ENCODE results near the gene MMP24. TPM values are rescaled to one million over a fixed set of nuclear protein-coding genes. Genes with fewer than 3 reads are reported as not detected.

The MMP24 gene
- total and polyA plus RNA-seq, 4 donors, result 0.09 to 0.75 (median 0.42) TPM

DNA sequence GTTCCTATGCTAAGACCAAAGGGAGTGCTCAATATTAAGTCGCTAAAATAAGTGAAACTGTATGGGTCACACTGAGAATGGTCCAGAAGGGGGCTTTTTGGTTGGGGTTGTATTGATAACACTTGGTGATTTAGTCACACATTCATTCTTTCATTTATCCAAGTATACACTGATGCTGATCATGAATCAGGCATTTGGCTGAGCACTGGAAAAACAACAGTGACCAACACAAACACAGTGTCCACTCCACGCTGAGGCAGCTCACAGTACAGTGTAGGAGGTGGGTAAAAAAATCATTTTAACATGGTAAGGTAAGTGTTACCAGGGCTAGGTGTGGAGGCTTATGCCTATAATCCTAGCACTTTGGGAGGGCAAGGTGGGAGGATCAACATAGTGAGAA lies 74.9 kb downstream of the MMP24 start:
- 97% methylated on average over 2 of the region's 2 CpGs for WGBS
- Histone ChIP-seq H3K9me3 (ENCODE audit: control insufficient read depth in 4 of 4, low read length in 3 of 4) (no peaks in the 10 kb centered on the region), H3K4me3 (ENCODE audit: low read depth in 1 of 3, low read length in 3 of 3) (no peak overlapping the region), H3K36me3 (ENCODE audit: control insufficient read depth in 4 of 4, insufficient read depth in 3 of 4, low read depth in 1 of 4, low read length in 3 of 4) (peaks cover 0 to 6% (median 0%) of the 10 kb centered on the region in 4 donors), H3K9ac (ENCODE audit: low read depth in 1 of 2, low read length in 2 of 2) (no peak overlapping the region), H3K4me1 (ENCODE audit: control insufficient read depth in 4 of 4, insufficient read depth in 4 of 4, low read length in 3 of 4) (peaks cover 0 to 7% (median 2%) of the 10 kb centered on the region in 4 donors), H3K27me3 (ENCODE audit: control insufficient read depth in 4 of 4, insufficient read depth in 4 of 4, low read length in 3 of 4) (no peaks in the 10 kb centered on the region), H3K27ac (ENCODE audit: low read depth in 1 of 2, low read length in 2 of 2) (no peak overlapping the region)
- no peak for DNase-seq (ENCODE audit: low spot score)
- TF ChIP-seq, protein P1, sequence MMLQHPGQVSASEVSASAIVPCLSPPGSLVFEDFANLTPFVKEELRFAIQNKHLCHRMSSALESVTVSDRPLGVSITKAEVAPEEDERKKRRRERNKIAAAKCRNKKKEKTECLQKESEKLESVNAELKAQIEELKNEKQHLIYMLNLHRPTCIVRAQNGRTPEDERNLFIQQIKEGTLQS (IDR thresholded peaks at IDR 0.05), result no peak
- TF ChIP-seq HNF4G (IDR thresholded peaks at IDR 0.05) (no peak), FOXA1 (IDR thresholded peaks at IDR 0.05) (no peak), HNF4A (conservative IDR thresholded peaks at IDR 0.05) (no peak), RAD21 (IDR thresholded peaks at IDR 0.05) (no peak), YY1 (IDR thresholded peaks at IDR 0.05) (no peak), NR2F2 (IDR thresholded peaks at IDR 0.05) (no peak)
- TF ChIP-seq, protein P2, sequence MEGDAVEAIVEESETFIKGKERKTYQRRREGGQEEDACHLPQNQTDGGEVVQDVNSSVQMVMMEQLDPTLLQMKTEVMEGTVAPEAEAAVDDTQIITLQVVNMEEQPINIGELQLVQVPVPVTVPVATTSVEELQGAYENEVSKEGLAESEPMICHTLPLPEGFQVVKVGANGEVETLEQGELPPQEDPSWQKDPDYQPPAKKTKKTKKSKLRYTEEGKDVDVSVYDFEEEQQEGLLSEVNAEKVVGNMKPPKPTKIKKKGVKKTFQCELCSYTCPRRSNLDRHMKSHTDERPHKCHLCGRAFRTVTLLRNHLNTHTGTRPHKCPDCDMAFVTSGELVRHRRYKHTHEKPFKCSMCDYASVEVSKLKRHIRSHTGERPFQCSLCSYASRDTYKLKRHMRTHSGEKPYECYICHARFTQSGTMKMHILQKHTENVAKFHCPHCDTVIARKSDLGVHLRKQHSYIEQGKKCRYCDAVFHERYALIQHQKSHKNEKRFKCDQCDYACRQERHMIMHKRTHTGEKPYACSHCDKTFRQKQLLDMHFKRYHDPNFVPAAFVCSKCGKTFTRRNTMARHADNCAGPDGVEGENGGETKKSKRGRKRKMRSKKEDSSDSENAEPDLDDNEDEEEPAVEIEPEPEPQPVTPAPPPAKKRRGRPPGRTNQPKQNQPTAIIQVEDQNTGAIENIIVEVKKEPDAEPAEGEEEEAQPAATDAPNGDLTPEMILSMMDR (IDR thresholded peaks at IDR 0.05; ENCODE audit: low read depth, low read length, missing input control), result no peak
- TF ChIP-seq, protein P3, sequence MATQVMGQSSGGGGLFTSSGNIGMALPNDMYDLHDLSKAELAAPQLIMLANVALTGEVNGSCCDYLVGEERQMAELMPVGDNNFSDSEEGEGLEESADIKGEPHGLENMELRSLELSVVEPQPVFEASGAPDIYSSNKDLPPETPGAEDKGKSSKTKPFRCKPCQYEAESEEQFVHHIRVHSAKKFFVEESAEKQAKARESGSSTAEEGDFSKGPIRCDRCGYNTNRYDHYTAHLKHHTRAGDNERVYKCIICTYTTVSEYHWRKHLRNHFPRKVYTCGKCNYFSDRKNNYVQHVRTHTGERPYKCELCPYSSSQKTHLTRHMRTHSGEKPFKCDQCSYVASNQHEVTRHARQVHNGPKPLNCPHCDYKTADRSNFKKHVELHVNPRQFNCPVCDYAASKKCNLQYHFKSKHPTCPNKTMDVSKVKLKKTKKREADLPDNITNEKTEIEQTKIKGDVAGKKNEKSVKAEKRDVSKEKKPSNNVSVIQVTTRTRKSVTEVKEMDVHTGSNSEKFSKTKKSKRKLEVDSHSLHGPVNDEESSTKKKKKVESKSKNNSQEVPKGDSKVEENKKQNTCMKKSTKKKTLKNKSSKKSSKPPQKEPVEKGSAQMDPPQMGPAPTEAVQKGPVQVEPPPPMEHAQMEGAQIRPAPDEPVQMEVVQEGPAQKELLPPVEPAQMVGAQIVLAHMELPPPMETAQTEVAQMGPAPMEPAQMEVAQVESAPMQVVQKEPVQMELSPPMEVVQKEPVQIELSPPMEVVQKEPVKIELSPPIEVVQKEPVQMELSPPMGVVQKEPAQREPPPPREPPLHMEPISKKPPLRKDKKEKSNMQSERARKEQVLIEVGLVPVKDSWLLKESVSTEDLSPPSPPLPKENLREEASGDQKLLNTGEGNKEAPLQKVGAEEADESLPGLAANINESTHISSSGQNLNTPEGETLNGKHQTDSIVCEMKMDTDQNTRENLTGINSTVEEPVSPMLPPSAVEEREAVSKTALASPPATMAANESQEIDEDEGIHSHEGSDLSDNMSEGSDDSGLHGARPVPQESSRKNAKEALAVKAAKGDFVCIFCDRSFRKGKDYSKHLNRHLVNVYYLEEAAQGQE (IDR thresholded peaks at IDR 0.05), result no peak
- TF ChIP-seq, protein P4, sequence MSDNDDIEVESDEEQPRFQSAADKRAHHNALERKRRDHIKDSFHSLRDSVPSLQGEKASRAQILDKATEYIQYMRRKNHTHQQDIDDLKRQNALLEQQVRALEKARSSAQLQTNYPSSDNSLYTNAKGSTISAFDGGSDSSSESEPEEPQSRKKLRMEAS (IDR thresholded peaks at IDR 0.05), result no peak

DNA sequence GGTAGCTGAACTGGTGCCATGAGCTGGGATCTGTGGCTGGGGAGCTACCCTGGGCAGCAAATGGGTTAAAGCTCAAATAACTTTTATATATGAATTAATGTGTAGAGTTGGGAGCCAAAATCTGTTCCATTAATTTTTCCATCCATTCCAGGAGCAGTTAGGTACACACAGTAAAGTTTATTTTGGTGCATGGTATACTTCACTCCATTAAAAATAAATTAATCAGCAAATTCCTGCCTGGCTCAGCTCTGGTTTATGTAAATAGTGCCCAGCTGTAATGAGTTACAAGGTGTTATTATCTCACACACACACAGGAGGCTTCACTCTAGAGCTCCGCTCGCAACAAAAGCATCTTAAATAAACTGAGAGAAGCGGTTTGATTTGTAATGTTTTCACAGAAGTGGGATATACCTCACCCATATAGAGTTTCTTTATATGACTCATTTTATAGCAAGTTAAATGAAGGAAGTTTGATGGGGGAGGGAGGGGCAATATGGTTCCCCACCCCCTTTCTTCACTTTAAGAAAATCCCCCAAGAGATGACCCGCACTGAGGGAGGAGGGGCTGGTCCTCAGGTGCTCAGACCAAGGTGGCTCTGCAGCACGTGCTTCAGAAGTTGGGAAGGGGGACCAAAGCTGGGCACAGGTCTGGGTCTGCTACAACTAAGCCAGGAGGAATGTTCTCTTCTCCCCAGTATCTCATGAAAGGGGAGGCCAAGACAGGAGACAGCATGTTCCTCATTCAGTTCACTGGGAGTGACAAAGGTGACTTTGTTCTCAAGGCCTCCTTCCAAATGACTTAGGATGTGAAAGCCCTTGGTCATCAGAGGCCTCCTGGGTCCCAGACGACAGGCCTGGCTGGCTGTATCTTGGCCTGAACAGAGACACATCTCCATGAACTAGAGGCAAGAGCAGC lies 76.2 kb downstream of the MMP24 start:
- TF ChIP-seq TAF1 (conservative IDR thresholded peaks at IDR 0.05) (no peak), FOXA1 (IDR thresholded peaks at IDR 0.05) (no peak), YY1 (IDR thresholded peaks at IDR 0.05) (no peak), HNF4G (IDR thresholded peaks at IDR 0.05) (no peak), RXRA (IDR thresholded peaks at IDR 0.05) (no peak), EGR1 (IDR thresholded peaks at IDR 0.05; ENCODE audit: low read depth in 2 of 2) (no peak)
- TF ChIP-seq, protein P3 (IDR thresholded peaks at IDR 0.05), result no peak
- TF ChIP-seq, protein P2 (IDR thresholded peaks at IDR 0.05; ENCODE audit: low read depth, low read length, missing input control), result no peak
- 89% methylated on average over 6 of the region's 6 CpGs for WGBS
- Histone ChIP-seq H3K27ac (ENCODE audit: low read depth in 1 of 2, low read length in 2 of 2) (no peak overlapping the region), H3K9me3 (ENCODE audit: control insufficient read depth in 4 of 4, low read length in 3 of 4) (no peaks in the 10 kb centered on the region), H3K4me3 (ENCODE audit: low read depth in 1 of 3, low read length in 3 of 3) (no peak overlapping the region), H3K9ac (ENCODE audit: low read depth in 1 of 2, low read length in 2 of 2) (no peak overlapping the region), H3K27me3 (ENCODE audit: control insufficient read depth in 4 of 4, insufficient read depth in 4 of 4, low read length in 3 of 4) (no peaks in the 10 kb centered on the region), H3K36me3 (ENCODE audit: control insufficient read depth in 4 of 4, insufficient read depth in 3 of 4, low read depth in 1 of 4, low read length in 3 of 4) (peaks cover 0 to 6% (median 0%) of the 10 kb centered on the region in 4 donors), H3K4me1 (ENCODE audit: control insufficient read depth in 4 of 4, insufficient read depth in 4 of 4, low read length in 3 of 4) (peaks cover 0 to 15% (median 10%) of the 10 kb centered on the region in 4 donors)
- no peak for DNase-seq (ENCODE audit: low spot score)

Measured in liver (tissue), 9 donors.